WI38 (cell line): Measurements from ENCODE around the gene USH2A.

Source experiments
- H3K4me3 ChIP-seq: 2 replicates; pipeline ENCODE4 v1.5.1; 2011; ENCODE audit warnings: low read depth, mild to moderate bottlenecking, control low read depth, low read length
- CTCF ChIP-seq: IDR thresholded peaks from 2 replicates; pipeline ENCODE4 v1.5.1; 2012; ENCODE audit warnings: low read depth, mild to moderate bottlenecking, control low read depth, low read length

Gene USH2A

GRCh38 chr1:215657047-215657446 is 766.2 kb downstream of the USH2A start:
- no peak for TF ChIP-seq CTCF
- H3K4me3 ChIP-seq = no peak overlapping the region

DNA sequence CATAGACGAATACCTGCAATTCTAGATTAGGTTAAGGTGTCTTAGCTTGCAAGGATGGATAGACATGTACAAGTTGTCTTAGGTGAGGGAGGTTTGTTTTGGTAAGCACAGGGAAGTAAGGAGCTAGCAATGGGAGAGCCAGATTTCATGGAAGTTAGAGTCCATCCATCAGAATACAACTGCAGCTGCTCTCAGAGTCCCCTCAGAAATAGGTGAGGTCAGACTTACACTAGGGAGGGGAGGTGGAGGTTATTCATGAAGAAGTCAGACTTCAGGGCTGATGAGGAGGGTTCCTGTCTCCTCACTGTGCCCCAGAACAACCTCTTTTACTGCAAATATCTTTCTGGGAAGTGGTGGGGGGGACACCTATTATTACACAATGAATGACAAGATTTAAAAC is 770.9 kb downstream of the USH2A start:
- H3K4me3 ChIP-seq = no peak overlapping the region
- TF ChIP-seq CTCF = no peak

- no peak overlapping the region for H3K4me3 ChIP-seq
These were observed 771.4 kb downstream of the USH2A start for GRCh38 chr1:215651867-215652266.

GRCh38 chr1:215650446-215651149 is 772.6 kb downstream of the USH2A start:
- TF ChIP-seq CTCF = no peak
- H3K4me3 ChIP-seq = no peak overlapping the region

More at GRCh38 chr1:215651867-215652266, 771.4 kb downstream of the USH2A start:
- TF ChIP-seq CTCF = no peak

GRCh38 chr1:215648957-215649356 is 774.3 kb downstream of the USH2A start:
- no peak overlapping the region for H3K4me3 ChIP-seq
- no peak for TF ChIP-seq CTCF

DNA sequence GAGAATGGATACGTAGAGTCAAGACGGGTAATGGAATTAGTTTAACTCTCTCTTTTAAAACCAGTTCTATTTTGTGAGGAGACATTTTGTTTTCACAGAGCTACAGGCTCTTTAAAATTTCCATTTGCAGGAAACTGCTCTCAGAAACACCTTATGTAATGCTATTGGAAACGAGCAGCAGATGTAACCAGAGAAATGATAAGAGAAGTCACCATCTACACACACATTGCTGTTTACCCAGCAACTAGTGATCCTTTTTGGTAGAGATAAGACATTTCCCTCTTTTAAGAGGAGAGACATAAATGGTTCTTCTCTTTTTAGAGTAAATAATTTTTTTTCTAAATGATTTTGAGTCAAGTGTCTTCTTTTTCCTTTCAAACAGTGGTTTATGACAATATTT is 775.5 kb downstream of the USH2A start:
- no peak for TF ChIP-seq CTCF

GRCh38 chr1:215645861-215646260 is 777.4 kb downstream of the USH2A start:
- H3K4me3 ChIP-seq = no peak overlapping the region
- no peak for TF ChIP-seq CTCF

More for the DNA sequence above, 775.5 kb downstream of the USH2A start:
- H3K4me3 ChIP-seq = no peak overlapping the region
